H9 (cell line): Measurements from ENCODE around the gene APOA4. TPM values are rescaled to one million over a fixed set of nuclear protein-coding genes. Genes with fewer than 3 reads are reported as not detected.

Source experiments
- DNase-seq: peaks from one replicate; pipeline ENCODE4 v3.0.0-alpha.2; 2017
- H2AFZ ChIP-seq: one replicate; pipeline ENCODE4 v1.6.1; 2013; ENCODE audit warnings: mild to moderate bottlenecking, low read length, control low read depth, moderate library complexity
- H2AK5ac ChIP-seq: 2 replicates; pipeline ENCODE4 v1.6.1; 2013; ENCODE audit warnings: low read length, control low read depth, mixed read lengths; ENCODE audit not compliant: insufficient read length
- H2BK120ac ChIP-seq: one replicate; pipeline ENCODE4 v1.6.1; 2013; ENCODE audit warnings: low read depth, mild to moderate bottlenecking, low read length, control low read depth, inconsistent platforms; ENCODE audit not compliant: poor library complexity, severe bottlenecking
- H2BK12ac ChIP-seq: 2 replicates; pipeline ENCODE4 v1.6.1; 2013; ENCODE audit warnings: low read length, control low read depth, mixed read lengths, low read depth; ENCODE audit not compliant: insufficient read length
- H2BK15ac ChIP-seq: 2 replicates; pipeline ENCODE4 v1.6.1; 2013; ENCODE audit warnings: low read depth, low read length, control low read depth
- H2BK20ac ChIP-seq: one replicate; pipeline ENCODE4 v1.6.1; 2013; ENCODE audit warnings: low read depth, mild to moderate bottlenecking, low read length, control low read depth, inconsistent platforms; ENCODE audit not compliant: poor library complexity, severe bottlenecking
- H2BK5ac ChIP-seq: 2 replicates; pipeline ENCODE4 v1.6.1; 2013; ENCODE audit warnings: low read length, control low read depth, mixed read lengths; ENCODE audit not compliant: insufficient read length
- H3K14ac ChIP-seq: 2 replicates; pipeline ENCODE4 v1.6.1; 2013; ENCODE audit warnings: low read length, control low read depth; ENCODE audit not compliant: insufficient read depth
- H3K18ac ChIP-seq: 2 replicates; pipeline ENCODE4 v1.6.1; 2013; ENCODE audit warnings: low read depth, mild to moderate bottlenecking, mixed read lengths, low read length, control low read depth; ENCODE audit not compliant: insufficient read length
- H3K23ac ChIP-seq: 2 replicates; pipeline ENCODE4 v1.6.1; 2013; ENCODE audit warnings: low read length, control low read depth, mixed read lengths, low read depth; ENCODE audit not compliant: insufficient read length
- H3K23me2 ChIP-seq: 2 replicates; pipeline ENCODE4 v1.6.1; 2013; ENCODE audit warnings: low read depth, mild to moderate bottlenecking, mixed read lengths, low read length, control low read depth; ENCODE audit not compliant: insufficient read length, poor library complexity, severe bottlenecking
- H3K27ac ChIP-seq: 2 replicates; pipeline ENCODE4 v1.5.1; 2013; ENCODE audit warnings: low read length, control low read depth, mixed read lengths, low read depth; ENCODE audit not compliant: insufficient read length
- H3K27me3 ChIP-seq: 2 replicates; pipeline ENCODE4 v1.6.1; 2013; ENCODE audit warnings: low read length, control low read depth, inconsistent platforms; ENCODE audit not compliant: insufficient read depth
- H3K4ac ChIP-seq: 2 replicates; pipeline ENCODE4 v1.6.1; 2013; ENCODE audit warnings: low read depth, mild to moderate bottlenecking, control low read depth, inconsistent platforms, low read length, moderate library complexity
- H3K4me1 ChIP-seq: 2 replicates; pipeline ENCODE4 v1.6.1; 2013; ENCODE audit warnings: low read length, control low read depth, inconsistent platforms; ENCODE audit not compliant: insufficient read depth
- H3K4me2 ChIP-seq: 2 replicates; pipeline ENCODE4 v1.6.1; 2013; ENCODE audit warnings: low read length, control low read depth, mixed read lengths; ENCODE audit not compliant: insufficient read length, insufficient read depth
- H3K56ac ChIP-seq: 2 replicates; pipeline ENCODE4 v1.6.1; 2013; ENCODE audit warnings: low read depth, mild to moderate bottlenecking, mixed read lengths, low read length, control low read depth; ENCODE audit not compliant: insufficient read length
- H3K79me1 ChIP-seq: 2 replicates; pipeline ENCODE4 v1.6.1; 2013; ENCODE audit warnings: low read depth, mild to moderate bottlenecking, moderate library complexity, low read length, control low read depth, inconsistent platforms; ENCODE audit not compliant: insufficient read depth, poor library complexity, severe bottlenecking
- H3K79me2 ChIP-seq: 2 replicates; pipeline ENCODE4 v1.6.1; 2013; ENCODE audit warnings: low read length, control low read depth, inconsistent platforms; ENCODE audit not compliant: insufficient read depth
- H3K9ac ChIP-seq: 2 replicates; pipeline ENCODE4 v1.6.1; 2013; ENCODE audit warnings: low read length, control low read depth, mixed read lengths; ENCODE audit not compliant: insufficient read length; ENCODE audit errors: extremely low read depth
- H3K9me3 ChIP-seq: one replicate; pipeline ENCODE4 v1.6.1; 2013; ENCODE audit warnings: low read depth, low read length, inconsistent platforms; ENCODE audit not compliant: control insufficient read depth
- H3T11ph ChIP-seq: one replicate; pipeline ENCODE4 v1.6.1; 2013; ENCODE audit warnings: mild to moderate bottlenecking, low read length, control low read depth, inconsistent platforms
- H4K20me1 ChIP-seq: one replicate; pipeline ENCODE4 v1.6.1; 2013; ENCODE audit not compliant: control insufficient read depth, insufficient read length, insufficient read depth
- H4K5ac ChIP-seq: 2 replicates; pipeline ENCODE4 v1.6.1; 2013; ENCODE audit warnings: low read depth, mild to moderate bottlenecking, mixed read lengths, low read length, control low read depth; ENCODE audit not compliant: insufficient read length
- H4K8ac ChIP-seq: replicated peaks from 2 replicates; pipeline ENCODE4 v1.6.1; 2013; ENCODE audit warnings: low read length, control low read depth, mixed read lengths, low read depth; ENCODE audit not compliant: insufficient read length
- H4K91ac ChIP-seq: 2 replicates; pipeline ENCODE4 v1.6.1; 2013; ENCODE audit warnings: low read depth, mild to moderate bottlenecking, moderate library complexity, mixed read lengths, low read length, control low read depth; ENCODE audit not compliant: insufficient read length
- H3K27ac Mint-ChIP-seq, 3 experiments: 2 replicates in 2 of 3; 3 replicates in 1 of 3; pipeline ENCODE4 v1.8.0; 2020 to 2021; ENCODE audit warnings: mixed read lengths in 3 of 3, mild to moderate bottlenecking in 1 of 3, moderate library complexity in 1 of 3
- H3K27me3 Mint-ChIP-seq: 2 replicates; pipeline ENCODE4 v1.8.0; 2021; ENCODE audit warnings: low read depth, mild to moderate bottlenecking, moderate library complexity, mixed read lengths
- H3K36me3 Mint-ChIP-seq, 3 experiments: 2 replicates in 2 of 3; 3 replicates in 1 of 3; pipeline ENCODE4 v1.8.0; 2020 to 2021; ENCODE audit warnings: low read depth in 3 of 3, mixed read lengths in 3 of 3; ENCODE audit not compliant: insufficient read depth in 1 of 3
- H3K4me1 Mint-ChIP-seq, 2 experiments: 2 replicates each; pipeline ENCODE4 v1.8.0; 2020; ENCODE audit warnings: mixed read lengths in 2 of 2
- H3K4me3 Mint-ChIP-seq, 2 experiments: 2 replicates in 1 of 2; 3 replicates in 1 of 2; pipeline ENCODE4 v1.8.0; 2020 to 2021; ENCODE audit warnings: mild to moderate bottlenecking in 2 of 2, mixed read lengths in 2 of 2, moderate library complexity in 1 of 2
- H3K9me3 Mint-ChIP-seq, 2 experiments: 2 replicates in 1 of 2; 3 replicates in 1 of 2; pipeline ENCODE4 v1.8.0; 2020; ENCODE audit warnings: mild to moderate bottlenecking in 2 of 2, mixed read lengths in 2 of 2, moderate library complexity in 1 of 2
- CTCF ChIP-seq: fragments of 200-600 bp; sonication (generic); conservative IDR thresholded peaks from 3 replicates; pipeline ENCODE4 v1.8.0; 2021; ENCODE audit warnings: antibody characterized with exemption, mild to moderate bottlenecking
- WGBS: extraction: QIAGEN DNeasy Blood & Tissue Kit; methylation state at CpG from one replicate; pipeline ENCODE4 v1.1.7; 2013; ENCODE audit warnings: missing lambda C conversion rate, low lambda C conversion rate, mixed read lengths; ENCODE audit not compliant: insufficient read length; ENCODE audit errors: extremely low coverage; 5-methylcytosine and 5-hydroxymethylcytosine counted together
- total RNA-seq: library from RNA; stranded (reverse); gene quantifications from 2 replicates; pipeline ENCODE4 v1.2.1, GENCODE V29; 2021

APOA4 gene
- total RNA-seq, 1 experiment from 2014 or later = not detected

- Histone ChIP-seq H3K9ac (no peak overlapping the region), H3K4me2 (no peak overlapping the region)
- no CpG with 5 or more reads among the region's 3 CpGs for WGBS
Measured at GRCh38 chr11:116871248-116871647, 48.1 kb upstream of the APOA4 start.

More at GRCh38 chr11:116871248-116871647, 48.1 kb upstream of the APOA4 start:
- H3K79me1 ChIP-seq = no peaks in the 10 kb centered on the region
- no peak overlapping the region for H2BK15ac ChIP-seq
- no peak overlapping the region for H2AFZ ChIP-seq
- H2BK20ac ChIP-seq = no peak overlapping the region
- H4K20me1 ChIP-seq = peaks cover 2% of the 10 kb centered on the region
- no peak overlapping the region for H2BK120ac ChIP-seq
- H3K4me1 ChIP-seq = no peaks in the 10 kb centered on the region
- no peak overlapping the region for H3K23ac ChIP-seq
- Mint-ChIP-seq H3K4me3 (no peak overlapping the region), H3K9me3 (no peaks in the 10 kb centered on the region), H3K27ac (no peak overlapping the region; a peak in 1 of 7 replicates), H3K4me1 (no peaks in the 10 kb centered on the region), H3K27me3 (no peaks in the 10 kb centered on the region), H3K36me3 (peaks cover 16 to 74% (median 71%) of the 10 kb centered on the region in 3 experiments)
- no peak for TF ChIP-seq CTCF
- no peak overlapping the region for H3K18ac ChIP-seq
- H2BK5ac ChIP-seq = no peak overlapping the region
- no peak overlapping the region for H3K27ac ChIP-seq
- no peak overlapping the region for H3K56ac ChIP-seq
- no peaks in the 10 kb centered on the region for H3K27me3 ChIP-seq
- H3T11ph ChIP-seq = no peak overlapping the region
- no peak overlapping the region for H2AK5ac ChIP-seq
- no peak overlapping the region for H3K4ac ChIP-seq
- H4K91ac ChIP-seq = no peak overlapping the region
- no peaks in the 10 kb centered on the region for H3K9me3 ChIP-seq
- H4K8ac ChIP-seq = no peak overlapping the region
- no peaks in the 10 kb centered on the region for H3K79me2 ChIP-seq
- H3K14ac ChIP-seq = no peak overlapping the region
- H3K23me2 ChIP-seq = no peaks in the 10 kb centered on the region
- H2BK12ac ChIP-seq = no peak overlapping the region
- DNase-seq = no peak
- no peak overlapping the region for H4K5ac ChIP-seq
